T47D (cell line): ENCODE data around the gene SNRPA.

ENCODE experiments used
- DNase-seq, 2 experiments: peaks; one replicate each; pipeline versions ENCODE4 v3.0.0 to v3.0.0-alpha.2; 2011 to 2012; ENCODE audit warnings: low read depth in 1 of 2, low spot score in 1 of 2
- JUND ChIP-seq: IDR thresholded peaks from 2 replicates; pipeline ENCODE4 v1.6.1; 2012; ENCODE audit warnings: low read depth
- in situ Hi-C: cut with HindIII; loops from 2 replicates; pipeline ENCODE4 v1.10.0; 2016; ENCODE audit warnings: low sequenced_read_pairs, low pct_unique_long_range_greater_than_20kb

Gene SNRPA

GRCh38 chr19:40742886-40743285 lies 8.1 kb upstream of the SNRPA start:
- no peak for DNase-seq
- TF ChIP-seq JUND = no peak
- in situ Hi-C loops = no loop called here

DNA sequence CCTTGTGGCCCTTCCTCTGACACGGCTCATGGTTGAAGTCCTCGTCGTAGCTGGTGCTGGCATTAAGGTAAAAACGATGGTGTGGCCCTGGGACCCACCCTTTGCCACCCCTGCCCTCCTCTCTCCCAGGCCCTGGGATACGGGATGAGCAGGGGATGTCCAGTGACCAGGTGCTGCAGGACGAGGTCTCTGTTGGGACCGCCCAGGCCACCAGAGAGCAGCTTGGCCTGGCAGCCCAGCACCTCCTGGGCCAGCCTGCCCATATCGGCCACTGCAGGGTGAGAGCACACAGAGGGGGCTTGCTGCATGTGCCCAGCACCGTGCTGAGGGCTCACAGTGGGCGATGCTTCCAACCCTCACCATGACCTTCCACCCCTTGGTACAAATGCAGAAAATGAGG lies 7.1 kb upstream of the SNRPA start:
- in situ Hi-C loops = no loop called here
- no peak for TF ChIP-seq JUND
- no peak for DNase-seq

DNA sequence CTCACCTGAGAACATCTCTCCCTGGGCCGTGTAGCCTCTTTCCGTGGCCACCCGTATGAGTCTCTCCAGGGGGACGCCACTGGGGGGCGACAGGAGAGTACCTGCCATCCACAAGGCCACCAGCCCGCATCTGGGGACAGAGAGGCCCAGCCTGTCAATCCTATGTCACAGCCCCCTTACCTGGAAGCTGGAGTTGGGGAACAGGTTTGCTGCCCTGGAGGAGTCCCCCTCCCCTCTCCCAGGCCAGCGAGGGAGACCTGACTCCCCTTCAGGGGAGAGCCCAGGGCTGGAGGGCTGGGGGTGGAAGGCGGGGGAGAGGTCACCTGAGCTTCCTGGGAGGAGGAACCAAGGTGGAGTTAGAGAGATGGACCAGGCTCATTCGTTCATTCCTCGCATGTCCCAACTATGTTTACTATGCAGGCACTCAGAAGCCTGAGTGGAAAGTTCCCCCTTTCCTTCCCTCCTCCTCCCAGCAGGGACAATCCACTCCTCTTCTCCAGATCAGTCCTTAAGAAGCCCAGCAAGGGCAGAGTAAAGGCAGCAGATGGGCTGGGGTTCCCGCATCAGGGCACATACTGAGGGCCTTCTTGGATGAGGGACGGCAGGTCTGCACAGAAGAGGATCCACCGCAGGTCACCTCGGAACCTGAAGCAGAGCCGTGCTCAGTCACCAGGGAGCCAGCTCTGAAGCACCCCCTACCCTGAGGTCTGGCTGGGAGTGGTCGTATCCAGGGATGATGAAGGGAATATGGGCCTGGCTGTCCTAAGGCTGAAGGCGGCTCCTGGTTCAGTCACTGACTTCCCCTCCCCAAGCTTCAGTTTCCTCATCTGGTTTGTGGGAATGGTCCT lies 6.2 kb upstream of the SNRPA start:
- in situ Hi-C loops = no loop called here
- DNase-seq = peak in 1 of 2 experiments; percentile 60
- TF ChIP-seq JUND = no peak

DNA sequence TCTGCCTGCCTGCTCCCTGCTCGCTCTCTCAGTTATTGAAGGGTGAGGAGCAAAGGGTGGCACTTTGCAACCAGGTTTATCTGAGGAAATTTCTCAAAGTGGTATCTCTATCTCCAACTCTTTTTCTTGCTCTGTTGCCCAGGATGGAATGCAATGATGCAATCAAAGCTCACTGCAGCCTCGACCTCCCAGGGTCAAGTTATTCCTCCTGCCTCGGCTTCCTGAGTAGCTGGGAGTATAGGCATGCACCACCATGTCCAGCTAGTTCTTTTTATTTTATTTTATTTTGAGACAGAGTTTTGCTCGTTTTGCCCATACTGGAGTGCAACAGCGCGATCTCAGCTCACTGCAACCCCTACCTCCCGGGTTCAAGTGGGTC lies 5.6 kb upstream of the SNRPA start:
- in situ Hi-C loops = no loop called here
- DNase-seq = no peak
- TF ChIP-seq JUND = no peak

DNA sequence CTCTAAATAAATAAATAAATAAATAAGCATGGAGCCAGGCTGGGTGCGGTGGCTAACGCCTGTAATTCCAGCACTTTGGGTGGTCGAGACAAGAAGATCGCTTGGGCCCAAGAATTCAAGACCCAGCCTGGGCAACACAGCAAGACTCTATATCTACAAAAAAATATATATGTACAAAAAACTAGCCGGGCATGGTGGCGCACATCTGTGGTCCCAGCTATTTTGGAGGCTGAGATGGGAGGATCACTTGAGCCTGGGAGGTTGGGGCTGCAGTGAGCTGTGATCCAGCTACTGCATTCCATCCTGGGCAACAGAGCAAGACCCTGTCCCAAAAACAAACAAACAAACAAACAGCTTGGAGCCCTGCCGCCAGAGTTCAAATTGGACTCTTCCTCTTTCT lies 3.5 kb upstream of the SNRPA start:
- DNase-seq = no peak
- TF ChIP-seq JUND = no peak
- in situ Hi-C loops = no loop called here

- peak; percentile 81 to 99 for DNase-seq
- in situ Hi-C loops = no loop called here
- TF ChIP-seq JUND = no peak
These were observed 737 bp upstream of the SNRPA start, which contains the start of gene ACTMAP for GRCh38 chr19:40750058-40750873. Gene ACTMAP, minus strand, starts transcription at chr19:40750477. Its CDS starts 674 bp downstream, at chr19:40749803.

DNA sequence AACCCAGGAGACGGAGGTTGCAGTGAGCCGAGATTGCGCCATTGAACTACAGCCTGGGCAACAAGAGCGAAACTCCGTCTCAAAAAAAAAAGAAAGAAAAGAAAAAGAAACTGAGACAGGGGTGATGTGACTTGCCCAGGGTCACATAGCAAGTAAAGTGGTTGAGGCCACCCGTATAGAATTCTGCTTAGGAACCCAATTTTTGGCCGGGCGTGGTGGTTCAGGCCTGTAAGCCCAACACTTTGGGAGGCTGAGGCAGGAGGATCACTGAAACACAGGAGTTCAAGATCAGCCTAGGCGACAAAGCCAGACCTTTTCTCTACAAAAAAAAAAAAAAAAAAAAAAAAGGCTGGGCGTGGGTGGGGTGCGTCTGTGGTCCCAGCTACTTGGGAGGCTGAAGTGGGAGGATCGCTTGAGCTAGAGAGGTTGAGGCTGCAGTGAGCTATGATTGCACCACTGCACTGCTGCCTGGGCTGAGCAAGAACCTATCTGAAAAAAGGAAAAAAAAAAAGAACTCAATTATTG lies 1.3 kb downstream of the SNRPA start:
- no peak for DNase-seq
- no peak for TF ChIP-seq JUND
- in situ Hi-C loops = no loop called here

- DNase-seq = no peak
- TF ChIP-seq JUND = no peak
- in situ Hi-C loops = no loop called here
These were observed 3.7 kb downstream of the SNRPA start for GRCh38 chr19:40754611-40755247.

DNA sequence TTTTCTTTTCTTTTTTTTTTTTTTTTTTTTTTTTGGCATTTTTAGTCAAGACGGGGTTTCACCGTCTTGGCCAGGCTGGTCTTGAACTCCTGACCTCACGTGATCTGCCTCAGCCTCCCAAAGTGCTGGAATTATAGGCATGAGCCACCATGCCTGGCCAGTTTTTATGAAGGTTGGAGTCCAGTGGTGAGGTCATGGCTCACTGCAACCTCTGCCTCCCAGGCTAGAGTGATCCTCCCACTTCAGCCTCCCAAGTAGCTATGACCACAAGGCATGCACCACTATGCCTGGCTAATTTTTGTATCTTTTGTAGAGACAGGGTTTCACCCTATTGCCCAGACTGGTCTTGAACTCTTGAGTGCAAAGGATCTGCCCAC lies 4.2 kb downstream of the SNRPA start:
- in situ Hi-C loops = no loop called here
- DNase-seq = no peak
- TF ChIP-seq JUND = no peak

GRCh38 chr19:40755791-40756190 lies 4.8 kb downstream of the SNRPA start:
- DNase-seq = no peak
- in situ Hi-C loops = no loop called here
- TF ChIP-seq JUND = no peak

- TF ChIP-seq JUND = no peak
- no peak for DNase-seq
- in situ Hi-C loops = no loop called here
These were observed 5.6 kb downstream of the SNRPA start for GRCh38 chr19:40756502-40757110.

GRCh38 chr19:40758491-40758890 lies 7.5 kb downstream of the SNRPA start:
- TF ChIP-seq JUND = no peak
- in situ Hi-C loops = no loop called here
- no peak for DNase-seq
